ENCODE data around the gene TMEM175.
"Not testable (repeated sequence)": the region's sequence is repeated elsewhere in the genome, so short reads cannot be mapped to it uniquely, and the experiment has no call there.

TMEM175 gene

GRCh38 chr4:917992-918391, 14.3 kb upstream of the TMEM175 start:
- H3K27ac ChIP-seq, result no peak overlapping the region
- TF ChIP-seq ZFX (IDR thresholded peaks at IDR 0.05; ENCODE audit: borderline replicate concordance) (no peak), CTCF (IDR thresholded peaks at IDR 0.05) (no peak)

- H3K27ac ChIP-seq, result not testable (repeated sequence)
These were observed 13.7 kb upstream of the TMEM175 start for GRCh38 chr4:918591-918990.

DNA sequence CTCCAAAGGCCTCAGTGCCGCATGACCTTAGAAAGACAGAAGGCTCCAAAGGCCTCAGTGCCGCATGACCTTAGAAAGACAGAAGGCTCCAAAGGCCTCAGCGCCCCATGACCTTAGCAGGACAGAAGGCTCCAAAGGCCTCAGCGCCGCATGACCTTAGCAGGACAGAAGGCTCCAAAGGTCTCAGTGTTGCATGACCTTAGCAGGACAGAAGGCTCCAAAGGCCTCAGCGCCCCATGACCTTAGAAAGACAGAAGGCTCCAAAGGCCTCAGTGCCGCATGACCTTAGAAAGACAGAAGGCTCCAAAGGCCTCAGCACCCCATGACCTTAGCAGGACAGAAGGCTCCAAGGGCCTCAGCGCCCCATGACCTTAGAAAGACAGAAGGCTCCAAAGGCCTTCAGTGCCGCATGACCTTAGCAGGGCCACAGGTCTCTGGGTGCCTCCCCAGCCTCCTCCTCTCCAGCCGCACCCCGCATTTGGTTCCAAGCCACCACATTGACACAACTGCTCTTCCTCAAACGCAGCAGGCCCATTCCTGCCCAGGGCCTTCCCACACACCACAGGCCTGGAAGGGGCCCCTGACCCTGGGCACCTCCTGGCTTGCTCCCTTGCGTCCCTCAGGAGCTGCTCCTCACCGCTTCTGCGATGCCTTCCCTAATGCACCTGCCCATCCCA, 13.1 kb upstream of the TMEM175 start:
- not testable (repeated sequence) for H3K27ac ChIP-seq

GRCh38 chr4:921830-922331, 10.4 kb upstream of the TMEM175 start:
- TF ChIP-seq ZFX (IDR thresholded peaks at IDR 0.05; ENCODE audit: borderline replicate concordance) (no peak), CTCF (IDR thresholded peaks at IDR 0.05) (no peak)
- no peak overlapping the region for H3K27ac ChIP-seq

- no peak overlapping the region for H3K27ac ChIP-seq
- no peak for TF ChIP-seq CTCF (IDR thresholded peaks at IDR 0.05)
- no peak for TF ChIP-seq ZFX (IDR thresholded peaks at IDR 0.05; ENCODE audit: borderline replicate concordance)
These were observed 7.9 kb upstream of the TMEM175 start for GRCh38 chr4:924107-925096.

DNA sequence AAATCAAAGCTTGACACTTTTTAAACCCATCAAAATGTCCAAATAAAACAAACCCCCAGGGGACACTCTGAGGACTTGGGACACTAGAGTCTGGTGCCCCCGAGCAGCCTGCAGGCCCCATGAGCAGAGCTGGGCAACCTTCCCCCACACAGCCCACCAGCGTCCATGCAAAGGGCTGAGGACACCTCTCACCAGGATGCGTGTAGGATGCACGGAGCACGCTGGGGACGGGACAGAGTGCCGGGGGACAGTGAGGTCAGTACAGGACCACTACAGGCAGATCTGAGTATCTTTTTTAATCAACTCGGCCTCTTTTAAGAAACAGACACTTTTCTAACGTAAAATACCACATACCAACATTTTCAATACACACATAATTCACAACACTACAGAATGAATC, 7.1 kb upstream of the TMEM175 start:
- TF ChIP-seq CTCF (IDR thresholded peaks at IDR 0.05) (no peak), ZFX (IDR thresholded peaks at IDR 0.05; ENCODE audit: borderline replicate concordance) (no peak)
- H3K27ac ChIP-seq, result no peak overlapping the region

- H3K27ac ChIP-seq, result no peak overlapping the region
- TF ChIP-seq CTCF (IDR thresholded peaks at IDR 0.05) (no peak), ZFX (IDR thresholded peaks at IDR 0.05; ENCODE audit: borderline replicate concordance) (no peak)
These were observed 6.3 kb upstream of the TMEM175 start for GRCh38 chr4:925771-926500.

GRCh38 chr4:926538-926937, 5.7 kb upstream of the TMEM175 start:
- peak; percentile 37 for TF ChIP-seq CTCF (IDR thresholded peaks at IDR 0.05)
- no peak for TF ChIP-seq ZFX (IDR thresholded peaks at IDR 0.05; ENCODE audit: borderline replicate concordance)
- no peak overlapping the region for H3K27ac ChIP-seq

DNA sequence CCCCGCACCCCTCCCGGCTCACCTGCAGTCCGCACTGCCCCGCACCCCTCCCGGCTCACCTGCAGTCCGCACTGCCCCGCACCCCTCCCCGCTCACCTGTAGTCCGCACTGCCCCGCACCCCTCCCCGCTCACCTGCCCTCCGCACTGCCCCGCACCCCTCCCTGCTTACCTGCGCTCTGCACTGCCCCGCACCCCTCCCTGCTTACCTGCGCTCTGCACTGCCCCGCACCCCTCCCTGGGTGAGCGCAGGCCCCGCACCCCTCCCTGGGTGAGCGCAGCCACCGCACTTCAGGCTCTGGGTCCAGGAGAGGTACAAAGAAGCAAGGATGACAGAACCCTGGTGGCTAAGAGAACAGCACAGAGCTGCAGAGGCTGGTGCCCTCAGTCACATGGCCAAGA, 4.7 kb upstream of the TMEM175 start:
- H3K27ac ChIP-seq, result not testable (repeated sequence)
